Fibroblast of mammary gland (primary cell): Measurements from ENCODE around the gene LIMK1.
"Not testable (repeated sequence)": the region's sequence is repeated elsewhere in the genome, so short reads cannot be mapped to it uniquely, and the experiment has no call there.

Experiments
- DNase-seq: peaks from one replicate; pipeline ENCODE4 v3.0.0-alpha.2; 2010; ENCODE audit warnings: low read depth
- H3K4me3 ChIP-seq: 2 replicates; pipeline ENCODE4 v1.5.1; 2011; ENCODE audit warnings: low read depth, mild to moderate bottlenecking, low read length, moderate library complexity; ENCODE audit not compliant: control insufficient read depth
- TF ChIP-seq, protein P1 (sequence below): conservative IDR thresholded peaks from 2 replicates; pipeline ENCODE4 v1.5.1; 2011; ENCODE audit warnings: low read depth, low read length, inconsistent platforms; ENCODE audit not compliant: control insufficient read depth, insufficient read depth

LIMK1 gene

DNA sequence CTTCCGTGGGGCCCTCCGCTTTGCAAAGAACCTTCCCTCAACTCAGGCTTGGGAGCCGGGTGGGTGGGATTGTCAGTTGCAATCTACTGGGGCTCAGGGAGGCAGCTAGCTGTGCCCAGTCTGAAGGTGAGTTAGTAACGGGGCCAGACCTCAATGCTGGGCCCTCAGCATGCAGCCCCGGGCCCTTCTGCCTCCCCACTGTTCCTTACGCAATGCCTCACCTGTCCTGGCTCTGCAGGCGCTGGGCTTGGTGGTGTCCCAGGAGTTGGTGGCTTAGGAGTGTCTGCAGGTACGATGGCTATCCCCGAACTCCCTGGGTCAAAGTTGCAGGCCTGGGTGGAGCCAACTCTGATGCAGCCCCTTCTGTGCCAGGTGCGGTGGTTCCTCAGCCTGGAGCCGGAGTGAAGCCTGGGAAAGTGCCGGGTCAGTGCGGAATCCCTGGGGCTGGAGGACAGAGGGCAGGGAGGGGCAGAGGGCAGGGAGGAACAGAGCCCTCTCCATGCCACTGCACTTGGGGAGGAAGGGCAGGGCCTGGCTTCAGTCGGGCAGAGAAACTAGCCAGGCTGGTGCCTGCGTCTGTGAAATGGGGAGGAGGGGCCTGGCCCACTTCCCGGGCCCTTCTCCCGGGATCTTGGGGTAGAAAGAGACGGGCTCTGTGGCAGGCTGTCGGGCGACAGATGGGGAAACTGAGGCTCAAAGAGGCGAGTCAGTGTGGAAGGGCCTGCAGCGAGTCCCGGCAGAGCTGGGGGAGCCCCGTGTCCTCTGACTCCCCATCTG is 40.7 kb upstream of the LIMK1 start:
- no peak overlapping the region for H3K4me3 ChIP-seq
- DNase-seq = no peak
- TF ChIP-seq, protein P1, sequence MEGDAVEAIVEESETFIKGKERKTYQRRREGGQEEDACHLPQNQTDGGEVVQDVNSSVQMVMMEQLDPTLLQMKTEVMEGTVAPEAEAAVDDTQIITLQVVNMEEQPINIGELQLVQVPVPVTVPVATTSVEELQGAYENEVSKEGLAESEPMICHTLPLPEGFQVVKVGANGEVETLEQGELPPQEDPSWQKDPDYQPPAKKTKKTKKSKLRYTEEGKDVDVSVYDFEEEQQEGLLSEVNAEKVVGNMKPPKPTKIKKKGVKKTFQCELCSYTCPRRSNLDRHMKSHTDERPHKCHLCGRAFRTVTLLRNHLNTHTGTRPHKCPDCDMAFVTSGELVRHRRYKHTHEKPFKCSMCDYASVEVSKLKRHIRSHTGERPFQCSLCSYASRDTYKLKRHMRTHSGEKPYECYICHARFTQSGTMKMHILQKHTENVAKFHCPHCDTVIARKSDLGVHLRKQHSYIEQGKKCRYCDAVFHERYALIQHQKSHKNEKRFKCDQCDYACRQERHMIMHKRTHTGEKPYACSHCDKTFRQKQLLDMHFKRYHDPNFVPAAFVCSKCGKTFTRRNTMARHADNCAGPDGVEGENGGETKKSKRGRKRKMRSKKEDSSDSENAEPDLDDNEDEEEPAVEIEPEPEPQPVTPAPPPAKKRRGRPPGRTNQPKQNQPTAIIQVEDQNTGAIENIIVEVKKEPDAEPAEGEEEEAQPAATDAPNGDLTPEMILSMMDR = no peak

DNA sequence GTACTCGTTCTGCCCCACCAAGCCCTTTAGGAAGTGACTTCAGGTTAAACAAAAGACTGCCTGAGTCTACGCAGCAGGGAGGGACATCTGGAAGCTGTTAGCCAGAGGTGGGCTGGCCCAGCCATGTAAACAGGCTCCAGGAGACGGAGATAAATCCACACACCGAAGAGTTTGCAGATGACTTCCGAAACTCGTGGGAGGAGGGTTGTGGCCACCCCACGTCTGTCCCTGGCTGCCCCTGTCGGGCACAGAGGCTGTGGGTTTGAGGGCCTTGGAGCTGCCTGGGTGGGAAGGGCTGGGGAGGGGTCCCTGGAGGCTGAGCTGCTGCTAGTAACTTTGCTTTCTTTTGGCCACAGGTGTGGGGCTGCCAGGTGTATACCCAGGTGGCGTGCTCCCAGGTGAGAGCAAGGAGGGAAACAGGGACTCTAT is 40.1 kb upstream of the LIMK1 start:
- no peak overlapping the region for H3K4me3 ChIP-seq
- DNase-seq = peak; percentile 63
- TF ChIP-seq, protein P1 = no peak

DNA sequence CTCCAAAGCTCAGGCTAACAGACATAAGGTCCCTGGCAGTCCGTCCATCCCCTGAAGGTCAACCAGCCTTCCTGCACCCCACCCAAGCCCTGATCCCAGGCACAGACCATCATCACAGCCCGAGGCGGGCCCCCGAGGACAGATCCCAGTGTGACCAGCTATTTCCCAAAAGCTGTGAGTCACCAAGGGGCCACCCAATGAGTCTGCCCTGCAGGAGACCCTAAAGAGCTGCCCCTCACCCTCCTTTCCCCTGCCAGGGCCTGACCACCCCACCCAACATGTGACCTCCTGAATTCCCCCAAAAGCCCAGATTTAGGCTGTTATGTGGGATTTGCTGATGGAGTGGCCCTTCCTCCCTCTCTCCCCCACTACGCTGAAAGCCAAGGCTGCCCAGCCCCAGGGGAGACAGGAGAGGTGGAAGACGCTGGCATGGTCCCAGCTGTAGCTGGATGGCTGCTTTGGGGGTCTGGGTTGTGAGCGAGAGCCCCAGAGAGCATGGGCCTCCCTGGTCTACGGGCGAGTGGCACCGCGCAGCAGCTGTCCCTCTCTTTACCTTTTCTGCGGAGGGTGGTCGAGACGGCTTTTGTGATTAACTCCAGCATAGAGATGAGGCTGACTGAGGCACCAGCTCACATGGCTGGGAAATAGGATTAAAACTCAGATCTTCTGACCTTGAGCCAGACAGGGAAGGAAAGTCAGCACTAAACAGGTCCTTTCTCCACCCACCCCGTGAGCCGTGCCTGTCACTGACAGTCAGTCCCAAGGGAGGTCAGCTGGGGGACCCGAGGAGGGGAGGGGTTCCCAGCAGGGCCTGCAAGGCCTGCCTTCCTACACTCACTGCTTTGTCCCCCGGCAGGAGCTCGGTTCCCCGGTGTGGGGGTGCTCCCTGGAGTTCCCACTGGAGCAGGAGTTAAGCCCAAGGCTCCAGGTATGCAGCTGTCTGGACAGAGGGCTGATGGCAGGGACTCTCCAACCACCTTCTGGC is 38.9 kb upstream of the LIMK1 start:
- no peak for DNase-seq
- no peak overlapping the region for H3K4me3 ChIP-seq
- TF ChIP-seq, protein P1 = no peak

DNA sequence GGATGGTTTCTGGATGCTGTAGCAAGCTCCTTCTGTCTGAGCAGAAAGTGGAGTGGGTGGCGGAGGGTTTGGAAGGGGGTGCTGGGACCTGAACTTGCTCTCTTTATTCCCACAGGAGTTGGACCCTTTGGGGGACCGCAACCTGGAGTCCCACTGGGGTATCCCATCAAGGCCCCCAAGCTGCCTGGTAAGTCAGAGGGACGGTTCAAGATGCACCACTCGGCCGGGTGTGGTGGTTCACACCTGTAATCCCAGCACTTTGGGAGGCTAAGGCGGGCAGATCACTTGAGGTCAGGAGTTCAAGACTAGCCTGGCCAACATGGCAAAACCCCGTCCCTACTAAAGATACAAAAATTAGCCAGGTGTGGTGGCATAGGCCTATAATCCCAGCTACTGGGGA is 37.0 kb upstream of the LIMK1 start:
- H3K4me3 ChIP-seq, DNase-seq: not testable (repeated sequence)

DNA sequence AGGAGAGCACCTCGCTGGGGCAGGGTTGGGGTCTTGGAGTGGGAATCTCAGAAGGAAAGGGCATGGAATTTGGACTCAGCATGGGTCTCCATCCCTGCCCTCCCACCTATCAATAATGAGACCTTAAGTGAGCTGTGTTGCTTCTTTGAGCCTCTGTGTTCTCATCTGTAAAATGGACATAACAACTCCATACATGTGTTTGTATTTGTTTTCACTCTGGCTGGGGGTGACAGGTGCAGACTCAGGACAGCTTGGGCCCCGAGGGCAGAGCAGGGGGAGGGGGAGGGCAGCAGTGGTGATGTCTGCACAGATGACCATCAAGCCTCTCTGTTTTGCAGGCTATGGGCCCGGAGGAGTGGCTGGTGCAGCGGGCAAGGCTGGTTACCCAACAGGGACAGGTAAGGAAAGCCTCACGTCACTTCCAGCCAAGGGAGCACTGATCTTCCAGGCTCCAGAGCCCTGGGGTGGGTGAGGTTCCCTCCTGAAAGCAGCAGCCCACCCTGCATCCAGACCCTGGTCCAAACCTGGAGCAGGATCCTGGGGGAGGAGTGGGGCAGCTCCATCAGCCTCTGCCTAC is 35.7 kb upstream of the LIMK1 start:
- no peak overlapping the region for H3K4me3 ChIP-seq
- TF ChIP-seq, protein P1 = no peak
- DNase-seq = no peak

DNA sequence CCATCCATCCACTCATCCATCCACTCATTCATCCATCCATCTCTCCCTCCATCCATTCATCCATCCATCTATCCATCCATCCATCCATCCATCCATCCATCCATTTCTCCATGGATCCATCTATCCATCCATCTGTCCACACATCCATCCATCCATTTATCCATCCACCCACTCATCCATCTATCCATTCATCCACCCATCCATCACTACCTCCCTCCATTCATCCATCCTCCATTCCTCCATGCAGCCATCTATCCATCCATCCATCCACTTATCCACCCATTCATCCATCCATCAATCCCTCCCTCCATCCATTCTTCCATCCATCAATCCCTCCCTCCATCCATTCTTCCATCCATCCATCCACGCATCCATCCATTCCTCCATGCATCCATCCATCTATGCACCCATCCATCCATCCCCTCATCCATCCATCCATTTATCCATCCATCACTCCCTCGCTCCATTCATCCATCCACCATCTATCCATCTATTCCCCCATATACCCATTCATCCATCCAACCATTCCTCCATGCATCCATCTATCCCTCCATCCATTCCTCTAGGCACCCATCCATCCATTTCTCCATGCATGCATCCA is 34.5 kb upstream of the LIMK1 start:
- H3K4me3 ChIP-seq = no peak overlapping the region
- no peak for DNase-seq
- TF ChIP-seq, protein P1 = no peak
